SH-SY5Y (cell line): ENCODE data around the gene ARHGAP40.

Experiments
- GATA2 ChIP-seq: IDR thresholded peaks from 2 replicates; pipeline ENCODE4 v1.6.1; 2011; ENCODE audit warnings: mild to moderate bottlenecking, low read depth, low read length
- GATA3 ChIP-seq: IDR thresholded peaks from 2 replicates; pipeline ENCODE4 v1.6.1; 2011; ENCODE audit warnings: low read depth, mild to moderate bottlenecking, low read length, moderate library complexity

- TF ChIP-seq GATA2 = no peak
- no peak for TF ChIP-seq GATA3
Measured at GRCh38 chr20:38591474-38592410, 9.9 kb upstream of the ARHGAP40 start.
